ENCODE data around the gene STK25. TPM values are rescaled to one million over a fixed set of nuclear protein-coding genes. Genes with fewer than 3 reads are reported as not detected.
"Not testable (repeated sequence)": the region's sequence is repeated elsewhere in the genome, so short reads cannot be mapped to it uniquely, and the experiment has no call there.

Gene STK25
- total RNA-seq, 1 donor from 2014 or later, result 95.9 TPM

DNA sequence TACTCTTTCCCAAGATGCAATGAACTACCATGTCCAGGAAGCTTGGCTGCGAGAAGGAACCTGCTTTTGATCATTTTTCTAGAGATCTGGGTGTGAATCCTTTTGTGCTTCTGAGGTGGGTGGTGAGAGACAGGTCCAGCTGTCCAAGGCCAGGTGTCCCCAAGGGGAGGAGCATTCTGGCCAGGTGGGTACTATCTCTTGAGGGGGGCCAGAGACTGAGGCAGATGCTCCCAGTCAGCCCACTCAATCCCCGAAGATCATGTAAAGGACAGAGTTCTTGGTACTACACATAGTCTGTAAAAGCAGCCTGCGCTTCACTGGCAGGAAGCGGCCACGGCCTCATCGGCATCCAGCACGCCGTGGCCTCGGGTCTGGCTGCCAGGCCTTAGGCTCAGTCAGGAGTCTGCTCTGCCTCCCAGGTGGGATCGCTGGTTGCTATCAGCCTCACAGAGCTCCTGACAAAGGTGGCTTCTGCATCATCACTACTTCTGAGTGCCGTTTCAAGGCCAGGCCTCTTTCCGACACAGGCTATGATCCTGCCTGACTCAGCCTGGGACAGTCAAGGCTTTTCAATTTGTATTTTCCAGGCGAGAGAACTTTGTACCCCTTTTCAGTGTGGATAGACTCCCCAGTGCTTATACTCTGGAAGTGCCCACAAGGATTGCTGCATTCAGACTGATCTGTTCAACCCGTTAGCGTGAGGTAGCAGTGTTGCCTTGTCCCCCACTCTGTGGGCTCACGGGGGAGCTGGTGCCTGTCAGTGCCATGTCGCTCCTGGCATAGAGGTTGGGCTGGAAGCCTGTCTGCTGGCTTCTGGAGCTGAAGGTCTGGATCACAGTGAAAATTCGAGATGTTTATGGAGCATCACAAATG, 29.1 kb downstream of the STK25 start:
- intact Hi-C loops (cut with DNase I), result no loop called here
- no peak for DNase-seq (ENCODE audit: low spot score)

- intact Hi-C loops (cut with DNase I), result no loop called here
- DNase-seq (ENCODE audit: low spot score), result no peak
Measured at GRCh38 chr2:241478166-241478565, 30.2 kb downstream of the STK25 start.

GRCh38 chr2:241475267-241475666, 33.1 kb downstream of the STK25 start:
- intact Hi-C loops (cut with DNase I), result no loop called here
- DNase-seq (ENCODE audit: low spot score), result no peak

GRCh38 chr2:241473399-241473798, 35.0 kb downstream of the STK25 start:
- intact Hi-C loops (cut with DNase I), result no loop called here

DNA sequence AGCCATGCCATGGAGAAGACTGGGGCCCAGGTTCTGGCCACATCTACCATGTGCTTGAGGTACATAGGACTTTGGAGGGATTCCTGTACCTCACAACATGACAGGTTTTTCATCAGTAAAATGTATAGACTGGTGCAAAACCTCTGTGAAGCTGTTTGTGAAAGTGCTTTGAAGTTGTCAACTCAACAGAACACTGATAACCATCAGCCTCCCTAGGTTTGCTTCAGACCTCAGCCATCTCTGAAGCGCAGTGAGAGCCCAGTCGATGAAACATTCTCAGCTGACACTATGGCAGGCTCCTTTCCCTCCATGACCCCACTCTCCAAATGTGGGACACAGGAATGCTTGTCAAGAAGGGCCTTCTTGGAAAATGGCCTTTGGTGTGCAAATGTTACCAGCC, 38.6 kb downstream of the STK25 start:
- intact Hi-C loops (cut with DNase I), result no loop called here
- no peak for DNase-seq (ENCODE audit: low spot score)

More at GRCh38 chr2:241473399-241473798, 35.0 kb downstream of the STK25 start:
- no peak for DNase-seq (ENCODE audit: low spot score)

DNA sequence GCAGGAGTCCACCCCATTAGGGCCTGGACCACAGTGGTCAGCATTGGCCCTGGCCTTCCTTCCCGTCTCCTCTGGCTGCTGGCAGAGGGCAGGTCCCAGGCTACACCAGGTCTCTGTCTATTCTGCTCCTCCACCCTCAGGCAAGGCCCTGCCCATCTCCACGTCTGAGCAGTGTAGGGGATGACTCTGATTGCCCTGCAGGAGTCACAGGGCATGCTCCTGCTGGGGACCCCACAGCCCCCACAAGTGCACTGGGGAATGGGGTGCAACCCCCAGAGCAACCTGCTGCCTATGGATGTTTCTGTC, 40.0 kb downstream of the STK25 start:
- intact Hi-C loops (cut with DNase I), result no loop called here
- DNase-seq (ENCODE audit: low spot score), result no peak

DNA sequence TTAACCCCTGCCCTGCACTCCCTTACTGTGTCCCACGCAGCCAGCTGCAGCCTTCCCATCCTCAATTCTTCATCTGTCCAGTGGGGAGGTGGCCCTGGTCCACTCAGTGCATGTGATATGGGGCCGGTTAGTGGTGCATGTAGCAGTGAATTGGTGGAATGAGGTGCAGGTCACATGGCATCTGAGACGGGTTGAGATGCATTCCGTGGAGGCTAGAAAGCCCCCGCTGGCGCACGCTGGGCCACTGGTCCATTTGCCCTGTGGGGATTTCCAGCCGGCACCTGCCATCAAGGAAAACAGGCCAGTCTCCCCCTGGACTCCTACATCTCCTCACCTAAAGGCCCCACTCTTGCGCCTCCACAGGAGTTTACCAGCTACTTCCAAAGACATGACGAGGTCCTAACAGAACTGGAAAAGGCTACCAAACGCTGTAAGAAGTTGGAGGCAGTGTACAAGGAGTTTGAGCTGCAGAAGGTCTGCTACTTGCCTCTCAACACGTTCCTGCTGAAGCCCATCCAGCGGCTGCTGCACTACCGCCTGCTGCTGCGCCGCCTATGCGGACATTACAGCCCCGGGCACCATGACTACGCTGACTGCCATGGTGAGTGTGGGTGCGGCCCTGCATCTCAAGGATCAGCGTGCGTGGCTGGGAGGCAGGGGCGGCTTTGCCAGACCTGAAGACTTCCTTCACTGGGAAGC, 40.5 kb downstream of the STK25 start:
- intact Hi-C loops (cut with DNase I), result no loop called here
- DNase-seq (ENCODE audit: low spot score), result no peak

DNA sequence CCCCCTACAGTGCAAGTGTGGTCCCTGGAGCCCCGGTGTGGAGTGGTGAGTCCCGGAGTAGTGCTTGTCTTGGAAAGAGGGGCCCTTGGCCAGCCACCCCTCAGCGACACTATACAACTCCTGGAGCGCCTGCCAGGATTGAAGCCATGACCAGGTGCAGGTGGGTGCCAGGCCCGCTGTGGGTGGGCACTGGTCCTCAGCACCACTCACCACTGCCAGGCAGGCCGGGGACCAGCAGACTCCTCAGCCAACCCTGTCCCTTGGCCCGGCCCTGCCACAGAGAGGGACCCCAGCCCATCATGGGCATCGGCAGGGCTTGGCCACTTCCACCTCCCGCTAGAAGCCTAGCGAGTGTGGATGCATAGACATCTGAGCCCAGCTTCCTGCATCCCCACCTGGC, 42.2 kb downstream of the STK25 start:
- intact Hi-C loops (cut with DNase I), result no loop called here
- no peak for DNase-seq (ENCODE audit: low spot score)

GRCh38 chr2:241465543-241465942, 42.8 kb downstream of the STK25 start:
- DNase-seq (ENCODE audit: low spot score), result no peak

DNA sequence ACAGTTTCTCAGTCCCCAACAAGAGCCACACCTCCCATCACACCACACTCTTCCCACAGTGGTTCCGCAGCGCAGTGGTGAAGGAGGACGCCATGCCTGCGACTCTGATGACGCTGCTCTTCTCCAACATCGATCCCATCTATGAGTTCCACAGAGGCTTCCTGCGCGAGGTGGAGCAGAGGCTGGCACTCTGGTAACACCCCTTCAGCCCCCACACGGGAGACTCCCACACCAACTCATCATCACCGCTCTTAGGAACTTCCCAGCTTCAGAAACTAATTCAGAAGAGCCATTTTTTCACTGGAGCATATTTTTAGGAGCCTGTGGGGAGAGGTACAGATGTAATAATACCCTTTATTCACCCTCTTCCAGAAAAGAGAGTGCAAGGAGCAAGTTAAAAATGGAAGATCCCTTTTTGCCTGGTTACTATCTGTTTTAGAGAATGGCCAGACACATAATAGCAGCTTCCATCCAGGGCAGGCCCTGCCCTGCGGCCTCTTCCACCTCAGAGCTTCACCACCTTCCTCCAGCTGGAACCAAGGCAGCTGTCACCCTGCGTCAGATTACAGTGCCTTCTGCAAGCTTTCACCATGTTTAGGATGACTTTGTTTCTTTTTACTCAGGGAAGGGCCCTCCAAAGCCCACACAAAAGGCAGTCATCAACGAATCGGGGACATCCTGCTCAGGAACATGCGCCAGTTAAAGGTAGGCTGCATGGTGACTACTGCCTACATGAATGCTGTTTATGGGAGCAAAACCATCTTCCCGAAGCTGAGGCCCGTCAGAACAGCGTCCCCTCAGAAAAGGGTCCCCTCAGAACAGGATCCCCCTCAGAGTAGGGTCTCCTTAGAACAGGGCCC, 44.9 kb downstream of the STK25 start:
- no peak for DNase-seq (ENCODE audit: low spot score)
- intact Hi-C loops (cut with DNase I), result no loop called here

More at GRCh38 chr2:241465543-241465942, 42.8 kb downstream of the STK25 start:
- intact Hi-C loops (cut with DNase I), result no loop called here

GRCh38 chr2:241461693-241462677, 46.4 kb downstream of the STK25 start:
- DNase-seq (ENCODE audit: low spot score), result no peak
- intact Hi-C loops (cut with DNase I), result no loop called here

DNA sequence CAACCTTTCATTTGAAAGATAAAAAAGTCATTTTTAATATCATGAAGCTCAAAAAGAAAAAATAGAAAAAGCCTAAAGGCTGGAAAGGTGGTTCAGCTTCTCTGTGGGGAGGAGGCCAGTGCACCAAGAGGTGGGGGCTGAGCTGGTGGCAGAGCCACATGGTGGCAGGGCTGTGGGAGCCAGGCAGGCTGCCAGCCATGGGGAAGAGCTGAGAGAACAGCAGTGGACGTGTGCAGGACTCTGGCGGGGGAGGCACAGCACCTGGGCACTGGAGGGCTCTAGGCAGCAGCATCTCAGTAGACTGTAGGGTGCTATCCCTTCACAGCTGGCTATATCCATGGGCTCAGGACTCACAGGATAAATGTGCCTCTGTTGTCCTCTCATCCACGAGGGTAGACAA, 47.8 kb downstream of the STK25 start:
- DNase-seq (ENCODE audit: low spot score), result no peak
- intact Hi-C loops (cut with DNase I), result no loop called here

DNA sequence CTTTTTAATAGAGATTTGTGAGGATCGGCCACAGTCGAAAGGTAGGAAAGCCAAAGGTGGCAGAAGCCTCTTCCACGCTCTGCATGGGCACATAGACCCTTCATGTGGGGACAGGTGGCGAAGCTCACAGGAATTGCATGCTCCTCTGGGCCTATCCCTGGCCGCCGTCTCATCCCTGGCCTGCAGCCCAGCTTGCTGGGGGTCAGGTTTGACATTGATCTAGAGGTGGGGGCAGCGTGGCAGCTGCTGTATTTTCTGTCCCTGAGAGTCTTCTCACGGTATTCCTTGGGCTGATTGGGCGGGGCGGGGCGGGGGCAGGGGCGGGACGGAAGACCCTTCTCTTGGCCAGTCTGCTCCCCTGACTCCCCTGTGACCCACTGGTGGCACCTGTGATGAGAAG, 48.9 kb downstream of the STK25 start:
- DNase-seq (ENCODE audit: low spot score), result no peak
- intact Hi-C loops (cut with DNase I), result no loop called here

- intact Hi-C loops (cut with DNase I), result no loop called here
- DNase-seq (ENCODE audit: low spot score), result no peak
Measured at GRCh38 chr2:241458687-241459086, 49.7 kb downstream of the STK25 start.

- DNase-seq (ENCODE audit: low spot score), result no peak
- intact Hi-C loops (cut with DNase I), result no loop called here
Measured at GRCh38 chr2:241456546-241456945, 51.8 kb downstream of the STK25 start.

DNA sequence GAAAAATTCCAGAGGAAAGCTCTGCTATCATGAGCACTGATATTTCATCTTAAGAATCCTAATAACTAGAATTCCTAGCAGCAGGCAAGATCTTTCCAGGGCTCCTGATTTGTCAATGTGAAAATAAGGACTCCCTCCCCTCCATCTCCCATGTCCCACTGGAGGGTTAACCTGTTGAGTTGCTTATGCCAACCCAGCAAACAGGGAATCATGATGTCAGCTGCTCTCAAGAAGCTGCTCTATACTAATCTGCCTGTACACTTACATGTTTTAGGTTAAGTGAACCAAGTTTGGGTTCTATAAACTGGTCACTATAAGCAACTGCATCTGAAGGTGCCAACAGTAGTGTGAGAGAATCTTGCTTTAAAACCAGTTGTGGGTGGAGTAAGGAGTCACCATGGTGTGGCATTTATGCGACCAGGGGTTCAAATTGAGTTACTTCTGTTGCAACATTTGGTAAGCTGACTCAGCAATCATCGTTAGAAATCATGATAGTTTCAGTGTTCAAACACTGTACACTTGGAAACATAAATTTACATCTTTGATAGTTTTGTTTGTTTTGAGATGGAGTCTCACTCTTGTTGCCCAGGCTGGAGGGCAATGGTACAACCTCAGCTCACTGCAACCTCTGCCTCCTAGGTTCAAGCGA, 53.4 kb downstream of the STK25 start:
- no peak for DNase-seq (ENCODE audit: low spot score)
- intact Hi-C loops (cut with DNase I), result no loop called here

GRCh38 chr2:241453919-241454318, 54.5 kb downstream of the STK25 start:
- intact Hi-C loops (cut with DNase I); DNase-seq (ENCODE audit: low spot score): not testable (repeated sequence)

DNA sequence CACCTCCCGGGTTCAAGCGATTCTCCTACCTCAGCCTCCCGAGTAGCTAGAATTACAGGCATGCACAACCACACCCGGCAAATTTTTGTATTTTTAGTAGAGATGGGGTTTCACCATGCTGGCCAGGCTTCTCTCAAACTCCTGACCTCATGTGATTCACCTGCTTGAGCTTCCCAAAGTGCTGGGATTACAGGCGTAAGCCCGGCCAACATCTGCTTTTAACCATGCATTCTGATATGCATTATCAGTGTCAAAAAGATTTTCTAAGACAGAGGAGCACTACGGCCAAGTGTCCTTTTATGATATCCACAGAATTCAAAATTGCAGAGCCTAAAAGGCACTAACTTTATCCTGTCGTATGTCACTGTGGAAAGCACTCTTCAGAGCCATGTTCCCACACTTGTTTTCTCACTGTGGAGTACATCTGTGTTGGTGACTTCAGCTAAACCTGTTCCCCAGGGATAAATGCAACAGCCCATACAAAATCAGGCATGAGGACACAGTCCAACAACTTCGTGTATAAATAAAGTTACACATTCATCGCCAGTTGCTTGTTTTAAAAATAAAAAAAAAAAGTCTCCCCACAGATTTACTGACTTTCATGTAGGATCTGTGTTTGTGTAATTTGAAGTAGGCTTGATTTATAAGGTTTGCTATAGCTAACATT, 56.4 kb downstream of the STK25 start:
- intact Hi-C loops (cut with DNase I), result no loop called here
- no peak for DNase-seq (ENCODE audit: low spot score)
